NCI-H2196 treated with DMSO at 0.1 percent for 48 hours (cell line): ENCODE measurements around the gene KIAA1958.
"Not testable (repeated sequence)": the region's sequence is repeated elsewhere in the genome, so short reads cannot be mapped to it uniquely, and the experiment has no call there.

ENCODE experiments used
- DNase-seq: peaks from one replicate; lab custom pipeline; 2025; ENCODE audit not compliant: unreplicated experiment; lab: John Stamatoyannopoulos, UW

Gene KIAA1958

DNA sequence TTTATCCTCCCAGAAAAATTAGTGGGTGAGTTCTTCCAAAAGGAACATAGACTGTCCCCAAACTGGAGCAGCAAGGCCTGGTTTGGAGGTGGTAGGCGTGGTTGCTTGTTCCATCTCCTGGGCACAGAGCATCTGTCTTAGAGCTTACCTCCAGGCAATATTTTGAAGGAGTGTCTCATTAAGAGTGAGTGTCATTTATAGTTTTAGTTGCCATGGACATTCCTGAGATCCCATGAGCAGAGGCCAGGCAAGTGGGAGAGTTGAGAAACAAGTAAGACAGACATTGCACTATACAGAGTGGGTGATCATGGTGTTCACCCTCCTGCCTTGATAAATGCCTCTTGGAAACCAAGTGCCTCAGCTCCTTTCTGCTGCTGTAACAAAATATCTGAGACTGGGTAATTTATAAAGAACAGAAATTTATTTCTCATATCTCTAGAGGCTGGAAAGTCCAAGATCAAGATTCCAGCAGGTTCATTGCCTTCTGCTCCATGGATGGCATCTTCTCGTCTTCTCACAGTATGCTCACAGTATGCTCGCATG, 68.5 kb downstream of the KIAA1958 start:
- DNase-seq: no peak

GRCh38 chr9:112555844-112556482, 69.3 kb downstream of the KIAA1958 start:
- DNase-seq: no peak

- no peak for DNase-seq
Observed at GRCh38 chr9:112556497-112557442, 70.1 kb downstream of the KIAA1958 start.

GRCh38 chr9:112558476-112558875, 71.8 kb downstream of the KIAA1958 start:
- no peak for DNase-seq

DNA sequence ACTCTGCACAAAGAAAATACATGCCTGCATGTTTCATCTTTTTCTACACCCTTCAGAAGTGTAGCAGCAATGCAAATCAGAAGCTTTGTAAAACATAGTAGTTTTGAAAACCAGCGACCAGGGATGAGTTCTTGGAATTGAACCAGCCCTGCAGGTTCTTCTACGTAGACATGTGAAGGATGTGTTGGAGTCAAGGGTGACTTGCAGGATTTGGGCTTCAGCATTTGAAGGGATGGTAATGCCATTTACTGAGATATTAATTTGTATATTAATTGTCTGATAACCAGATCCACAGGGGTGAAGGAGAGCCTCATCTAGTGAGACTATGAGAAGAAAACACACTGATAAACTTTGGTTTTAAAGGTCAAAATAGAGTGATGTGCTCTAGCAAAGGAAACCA, 72.4 kb downstream of the KIAA1958 start:
- no peak for DNase-seq

GRCh38 chr9:112559629-112560413, 73.2 kb downstream of the KIAA1958 start:
- DNase-seq: no peak

DNA sequence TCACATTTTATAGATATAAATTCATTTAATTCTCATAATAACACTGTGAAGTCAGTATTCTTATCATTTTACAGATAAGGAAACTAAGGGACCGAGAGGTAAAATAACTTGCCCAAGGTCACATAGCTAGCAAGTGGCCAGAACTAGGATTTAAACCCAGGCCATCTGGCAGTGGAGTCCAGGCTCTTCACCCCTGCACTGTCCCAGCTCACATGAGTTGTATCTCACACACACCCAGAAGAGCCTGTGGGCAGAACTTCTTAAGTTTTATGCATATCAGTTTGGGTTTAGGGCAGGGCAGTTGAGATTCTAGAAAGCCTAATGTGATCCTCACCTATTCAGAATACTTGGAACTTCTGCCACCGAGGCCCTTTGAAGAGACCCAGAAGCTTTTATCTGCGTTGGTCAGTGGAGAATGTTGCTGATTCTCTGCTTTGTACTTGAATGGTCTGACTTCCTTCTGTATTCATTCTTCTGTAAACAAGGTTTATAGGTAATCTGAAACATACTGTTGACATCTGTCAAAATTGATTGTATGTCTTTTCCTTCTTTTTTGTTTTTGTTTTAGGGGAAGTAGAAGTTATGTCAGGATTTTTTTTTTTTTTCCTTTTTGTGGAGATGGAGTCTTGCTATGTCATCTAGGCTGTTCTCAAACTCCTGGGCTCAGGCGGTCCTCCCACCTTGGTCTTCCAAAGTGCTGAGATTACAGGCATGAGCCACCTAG, 75.8 kb downstream of the KIAA1958 start:
- no peak for DNase-seq

GRCh38 chr9:112569186-112569585, 82.6 kb downstream of the KIAA1958 start:
- DNase-seq: no peak

DNA sequence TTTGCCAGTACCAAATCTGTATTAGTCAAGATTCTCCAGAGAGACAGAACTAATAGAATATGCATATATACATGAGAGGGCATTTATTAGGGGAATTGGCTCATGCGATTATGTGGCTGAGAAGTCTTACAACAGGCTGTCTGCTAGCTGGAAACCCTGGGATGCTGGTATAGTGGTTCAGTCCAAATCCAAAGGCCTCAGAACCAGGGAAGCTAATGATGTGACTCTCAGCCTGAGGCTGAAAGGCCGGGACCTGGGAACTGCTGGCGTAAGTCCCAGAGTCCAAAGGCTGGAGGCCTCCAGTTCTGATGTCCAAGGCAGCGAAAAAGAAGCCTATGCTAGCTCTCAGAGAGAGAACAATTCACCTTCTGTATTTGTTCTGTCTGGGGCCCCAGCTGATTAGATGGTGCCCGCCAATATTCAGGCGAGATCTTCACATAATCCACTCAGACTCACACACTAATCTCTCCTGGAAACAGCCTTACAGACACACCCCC, 84.1 kb downstream of the KIAA1958 start:
- no peak for DNase-seq

GRCh38 chr9:112571624-112572355, 85.2 kb downstream of the KIAA1958 start:
- DNase-seq: no peak

DNA sequence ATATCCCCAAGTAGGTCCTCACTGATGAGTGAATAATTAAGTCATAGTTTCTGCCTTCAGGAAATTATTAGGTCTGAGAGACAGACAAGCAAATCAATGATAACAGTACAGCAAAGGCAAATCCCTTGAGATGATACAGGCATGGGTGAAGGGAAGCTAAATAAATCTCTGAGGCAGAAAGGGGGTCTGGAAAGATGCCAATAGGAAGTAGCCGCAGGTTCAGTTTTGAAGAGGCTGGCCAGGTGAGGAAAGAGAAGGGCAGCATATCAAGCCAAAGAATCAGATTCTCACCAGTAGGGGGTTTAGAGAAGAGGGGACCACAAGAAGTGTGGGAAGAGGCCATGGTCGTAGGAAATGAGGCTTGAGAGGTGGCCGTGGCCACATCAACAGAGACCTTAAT, 85.8 kb downstream of the KIAA1958 start:
- DNase-seq: no peak

DNA sequence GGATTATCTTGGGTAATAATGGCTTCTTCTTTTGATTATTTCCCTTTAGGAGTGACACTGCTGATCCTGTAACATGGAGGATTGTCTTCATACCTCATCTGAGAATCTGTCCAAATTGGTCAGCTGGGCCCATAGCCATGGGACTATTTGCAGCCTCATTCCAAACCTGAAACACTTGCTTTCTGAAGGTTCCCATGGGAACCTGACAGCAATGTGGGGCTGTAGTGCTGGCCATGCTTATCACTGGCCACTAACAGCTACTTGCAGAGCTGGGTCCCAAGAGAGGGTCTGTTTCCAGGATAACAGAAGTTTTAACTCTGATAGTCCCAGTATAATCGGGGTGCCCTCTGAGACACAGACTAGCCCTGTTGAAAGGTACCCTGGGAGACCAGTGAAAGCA, 87.4 kb downstream of the KIAA1958 start:
- no peak for DNase-seq

- no peak for DNase-seq
Observed at GRCh38 chr9:112575107-112575506, 88.5 kb downstream of the KIAA1958 start.

DNA sequence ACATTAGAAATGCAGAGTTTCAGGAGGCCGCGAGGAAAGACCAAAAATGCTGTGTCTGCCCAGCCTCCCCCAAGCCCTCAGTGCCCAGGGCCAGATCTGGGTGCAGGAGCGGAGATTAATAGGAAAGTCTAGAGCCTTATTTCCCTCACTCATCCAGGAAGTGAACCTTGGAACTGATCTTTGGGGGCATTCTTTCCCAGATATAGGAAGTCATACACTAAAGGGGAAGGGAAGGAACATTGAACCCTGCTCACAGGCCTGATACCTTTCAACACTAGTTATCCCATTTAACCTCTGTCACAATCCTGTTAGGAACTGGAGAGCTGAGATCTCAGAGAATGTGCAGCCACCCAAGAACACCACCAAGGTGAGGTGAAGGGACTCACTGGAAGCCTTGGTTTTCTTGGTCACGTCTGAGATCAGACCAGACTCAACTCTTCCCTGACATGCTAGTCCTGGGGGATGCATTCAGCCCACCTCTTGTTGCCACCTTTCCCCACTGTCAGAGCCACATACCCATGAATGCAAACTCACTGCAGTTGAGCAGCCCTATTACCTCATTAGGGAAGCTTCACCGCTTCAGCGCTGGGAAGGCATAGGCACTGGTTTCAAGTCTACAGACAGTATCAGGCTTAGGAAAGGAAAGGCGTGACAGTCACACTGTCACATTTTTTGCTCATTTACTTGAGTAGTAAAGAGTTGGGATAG, 95.0 kb downstream of the KIAA1958 start:
- DNase-seq: no peak

DNA sequence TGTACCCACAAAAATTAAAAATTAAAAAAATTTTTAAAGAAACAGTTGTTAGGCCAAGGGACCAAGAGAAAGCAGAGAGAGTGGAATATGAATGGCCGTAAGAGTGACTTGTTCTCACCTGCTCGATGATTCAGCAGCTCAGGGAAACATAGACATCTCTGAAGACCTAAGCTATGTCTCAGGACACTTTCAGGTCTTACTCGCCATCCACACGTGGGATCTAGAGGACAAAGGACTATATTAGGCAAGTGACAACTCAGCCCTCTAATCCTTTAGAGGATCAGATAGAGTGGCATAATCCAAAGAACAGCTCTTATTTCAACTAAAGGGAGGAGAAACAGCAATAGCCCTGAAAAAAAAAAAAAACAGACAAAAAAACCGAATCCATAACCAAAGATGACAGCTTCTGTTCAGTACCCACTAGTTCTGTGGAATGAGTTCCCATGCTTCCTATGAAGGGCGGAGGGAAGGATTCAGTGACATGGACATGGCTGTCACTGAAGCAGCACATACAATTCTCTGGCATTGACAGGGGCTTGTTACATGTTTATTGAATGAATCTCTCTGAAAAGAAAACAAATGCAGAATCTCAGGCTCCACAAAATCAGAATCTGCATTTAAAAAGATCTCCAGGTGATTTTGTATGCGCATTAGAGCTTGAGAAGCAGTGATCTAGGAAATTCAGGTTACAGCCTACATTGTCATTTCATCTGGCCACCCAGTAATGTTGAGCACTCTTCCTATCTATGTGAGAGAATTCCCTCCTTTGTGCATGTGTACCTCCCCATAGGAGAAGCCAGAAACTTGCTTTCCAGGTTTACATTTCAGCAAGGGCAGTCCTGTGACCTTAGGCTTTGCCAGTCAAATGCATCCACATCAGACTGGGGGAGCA, 96.0 kb downstream of the KIAA1958 start:
- DNase-seq: no peak

DNA sequence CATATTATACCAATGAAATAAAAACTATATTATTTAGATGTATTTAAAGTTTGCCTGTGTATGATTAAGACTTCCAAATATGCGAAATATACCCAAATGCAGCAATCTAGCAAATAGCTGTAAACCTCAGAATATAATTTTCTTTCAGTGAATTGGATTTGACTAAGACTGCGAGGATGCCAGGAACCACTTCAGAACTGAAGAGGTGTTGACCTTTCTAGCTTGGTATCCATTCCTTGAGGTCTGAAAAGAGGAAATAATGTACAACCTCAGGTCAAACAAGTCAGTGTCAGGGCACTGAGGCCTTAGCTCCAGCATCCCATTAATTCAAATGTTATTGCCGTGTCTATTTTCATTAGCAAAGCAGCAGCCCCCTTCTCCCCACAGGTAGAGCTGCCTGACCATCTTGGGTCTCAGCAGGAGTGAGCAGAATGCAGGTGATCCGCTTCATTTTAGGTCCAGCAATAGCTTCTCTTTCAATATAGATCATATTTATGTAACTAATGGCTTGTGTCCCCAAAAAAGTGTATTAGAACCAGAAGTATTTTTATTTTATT, 100.0 kb downstream of the KIAA1958 start:
- no peak for DNase-seq

- not testable (repeated sequence) for DNase-seq
Observed at GRCh38 chr9:112591875-112592274, 105.2 kb downstream of the KIAA1958 start.

DNA sequence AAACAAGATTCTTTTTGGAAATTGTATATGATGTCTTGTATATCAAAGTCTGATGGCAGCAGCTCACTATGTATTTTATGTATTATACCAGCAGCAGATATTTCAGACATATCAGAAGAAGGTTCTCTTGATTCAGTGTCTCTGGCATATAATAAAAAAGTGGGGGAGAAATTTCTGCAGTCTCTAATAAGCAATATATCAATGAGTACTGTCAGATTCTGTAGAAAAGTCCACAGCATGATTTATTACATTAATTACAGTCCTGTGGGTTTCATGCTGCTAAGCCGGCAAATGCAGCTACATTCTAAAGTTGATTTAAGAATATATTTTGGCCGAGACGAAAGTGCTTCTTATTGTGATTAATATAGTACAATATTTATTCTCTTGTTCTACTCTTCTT, 113.1 kb downstream of the KIAA1958 start:
- DNase-seq: no peak
